HG03175 (cell line): ENCODE data around the gene PPFIBP1.
"Not testable (repeated sequence)": the region's sequence is repeated elsewhere in the genome, so short reads cannot be mapped to it uniquely, and the experiment has no call there.

Experiments
- ATAC-seq: cut with Tn5 transposase; IDR thresholded peaks from one replicate; pipeline ENCODE4 v1.9.1; 2021; ENCODE audit warnings: mild to moderate bottlenecking, moderate library complexity; ENCODE audit not compliant: unreplicated experiment

The PPFIBP1 gene

GRCh38 chr12:27585739-27586265 lies 61.8 kb downstream of the PPFIBP1 start:
- ATAC-seq: no peak

DNA sequence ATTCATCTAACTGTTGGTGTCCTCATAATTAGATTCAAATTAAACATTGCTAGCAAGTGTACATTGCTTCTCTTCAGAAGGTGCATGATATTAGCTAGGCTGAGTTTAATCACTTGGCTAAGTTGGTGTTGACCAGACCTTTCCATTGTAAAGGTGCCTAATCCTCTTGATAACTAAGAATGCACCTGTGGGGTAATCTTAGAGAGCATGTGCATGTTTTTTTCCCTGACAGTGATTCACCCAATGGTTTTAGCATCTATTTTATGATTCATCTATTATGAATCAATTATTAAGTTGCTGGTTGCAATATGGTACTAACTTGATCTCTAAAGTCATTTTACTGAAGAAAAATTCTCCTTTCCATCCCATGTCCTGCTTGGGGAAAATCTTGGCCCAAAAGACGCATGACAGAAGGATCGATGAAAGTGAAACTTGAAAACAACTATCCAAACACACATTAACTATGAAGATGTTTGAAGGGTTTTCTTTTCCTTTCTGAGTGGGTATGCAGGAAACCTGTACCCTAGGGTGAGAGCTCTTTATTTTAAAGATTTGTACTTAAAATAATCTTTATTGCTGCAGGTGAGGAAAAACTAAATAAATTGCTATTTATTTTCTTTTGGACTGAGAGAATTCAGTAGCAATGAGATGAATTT lies 64.2 kb downstream of the PPFIBP1 start:
- not testable (repeated sequence) for ATAC-seq

DNA sequence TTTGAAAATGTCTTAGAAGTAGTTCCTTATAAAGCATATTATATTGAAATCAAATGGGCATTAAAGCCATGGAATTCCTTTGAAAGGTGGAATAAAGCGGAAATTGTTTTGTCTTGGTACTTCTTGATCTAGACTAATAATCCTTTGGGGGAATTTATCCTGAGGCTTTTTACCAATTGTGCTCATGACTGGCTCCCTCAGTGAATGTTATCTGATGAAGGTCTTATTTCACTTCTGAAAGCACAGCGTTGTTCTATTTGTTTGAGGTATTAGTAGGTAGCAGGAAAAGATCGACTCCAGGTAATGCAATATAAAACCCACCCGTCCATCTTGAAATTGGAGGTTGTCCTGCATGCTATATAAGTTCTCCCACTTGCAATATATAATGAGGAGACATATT lies 64.8 kb downstream of the PPFIBP1 start:
- ATAC-seq: no peak

DNA sequence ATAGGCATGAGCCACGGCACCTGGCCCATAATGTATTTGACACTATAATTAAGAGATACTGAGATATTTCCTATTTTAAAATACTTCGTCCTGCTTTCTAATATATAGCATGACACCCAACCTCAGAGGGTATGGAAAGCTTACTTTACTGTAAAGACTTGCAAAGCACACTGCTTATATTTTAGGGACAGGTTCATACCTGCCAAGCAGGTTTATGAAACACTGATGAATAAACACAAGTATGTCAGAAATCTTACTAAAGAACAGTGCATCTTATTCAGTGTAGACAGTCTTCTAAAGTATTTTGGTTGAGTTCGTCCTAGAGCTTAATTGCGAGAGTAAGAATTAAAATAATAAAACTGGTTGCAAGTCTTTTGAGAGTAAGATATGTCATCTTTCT lies 65.4 kb downstream of the PPFIBP1 start:
- no peak for ATAC-seq

DNA sequence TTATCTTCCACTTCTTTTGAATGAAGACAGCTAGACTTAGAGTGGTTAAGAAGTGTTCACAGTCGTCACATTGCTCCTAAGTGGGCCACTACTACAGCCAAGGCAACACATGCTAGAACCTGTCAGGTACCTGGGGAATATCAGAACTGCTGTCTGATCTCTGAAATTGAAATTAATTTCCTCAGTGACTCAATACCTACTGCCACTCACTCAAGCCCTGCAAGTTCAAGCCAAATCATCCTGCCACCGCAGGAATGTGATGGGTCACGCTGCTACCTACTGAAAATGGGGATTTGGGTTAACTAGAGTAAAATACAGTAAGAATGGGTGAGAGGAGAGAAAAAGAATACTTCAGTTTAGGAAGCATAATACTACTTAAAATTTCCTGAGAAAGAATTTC lies 67.7 kb downstream of the PPFIBP1 start:
- not testable (repeated sequence) for ATAC-seq

DNA sequence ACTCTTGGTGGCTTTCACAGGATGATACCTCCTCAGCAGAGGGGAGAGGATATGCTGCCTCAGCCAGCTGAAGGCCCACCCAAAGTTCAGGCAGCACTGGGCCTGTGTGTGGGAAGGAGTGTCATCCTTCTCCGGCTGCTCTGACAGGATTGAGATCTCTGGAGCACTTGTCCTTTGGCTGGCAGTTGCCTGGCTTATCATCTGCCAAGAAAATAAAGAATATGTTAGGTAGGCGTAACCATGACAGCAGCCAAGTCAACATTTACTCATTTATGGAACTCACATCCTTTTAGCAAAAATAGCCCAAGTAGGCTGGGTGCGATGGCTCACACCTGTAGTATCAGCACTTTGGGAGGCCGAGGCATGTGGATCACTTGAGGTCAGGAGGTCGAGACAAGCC lies 68.5 kb downstream of the PPFIBP1 start:
- peak; percentile 65 for ATAC-seq

DNA sequence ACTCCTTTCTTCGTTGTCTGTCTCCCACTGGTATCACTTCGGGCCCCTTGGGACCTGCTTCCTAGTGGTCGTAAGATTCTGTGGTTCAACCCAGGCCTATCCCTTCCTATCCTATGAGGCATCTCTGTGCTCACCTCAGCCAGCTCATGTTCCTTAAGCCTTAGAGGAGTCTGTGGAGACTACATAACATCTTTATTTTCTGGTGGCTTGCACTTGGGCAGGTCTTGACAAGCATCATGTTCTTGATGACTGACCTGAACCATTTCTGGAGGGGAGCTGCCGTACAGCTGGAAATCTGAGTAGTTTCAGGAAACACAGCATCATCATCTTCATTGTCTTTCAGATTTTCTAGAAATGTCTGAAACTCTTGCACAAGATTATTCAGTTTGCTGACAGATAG lies 69.3 kb downstream of the PPFIBP1 start:
- no peak for ATAC-seq

DNA sequence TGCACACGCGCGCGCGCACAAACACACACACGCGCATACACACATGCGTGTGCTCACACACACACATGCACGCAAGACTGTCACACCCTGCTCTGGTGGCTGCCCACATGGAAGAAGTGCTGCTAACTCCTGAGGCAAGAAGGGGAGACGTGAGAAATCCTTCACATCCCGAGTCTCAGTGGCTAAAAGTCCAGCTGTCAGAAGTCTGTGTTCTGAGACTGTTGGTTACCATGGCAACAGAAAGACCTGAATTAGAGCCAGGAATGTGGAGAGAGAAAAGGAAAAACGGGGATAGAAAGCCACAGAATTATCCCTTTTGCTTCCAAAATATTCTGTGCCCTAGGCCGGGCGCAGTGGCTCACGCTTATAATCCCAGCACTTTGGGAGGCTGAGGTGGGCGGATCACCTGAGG lies 71.2 kb downstream of the PPFIBP1 start:
- no peak for ATAC-seq

DNA sequence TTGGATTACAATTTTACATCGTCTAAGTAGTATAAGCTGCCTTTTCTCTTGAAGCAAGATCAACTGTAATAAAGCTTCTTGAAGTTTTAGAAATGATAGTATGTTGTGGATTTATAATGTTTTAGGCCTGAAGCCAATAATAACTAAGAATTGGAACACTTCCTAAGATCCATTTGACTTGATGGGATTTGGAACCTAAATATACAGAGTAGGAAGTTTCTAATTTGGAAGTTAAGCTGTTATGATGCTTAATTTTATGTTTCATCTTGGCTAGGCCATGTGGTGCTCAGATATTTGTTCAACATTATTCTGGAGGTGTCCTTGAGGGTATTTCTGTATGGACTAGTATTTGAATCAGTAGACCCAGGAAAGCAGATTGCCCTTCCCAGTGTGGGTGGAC lies 74.9 kb downstream of the PPFIBP1 start:
- ATAC-seq: not testable (repeated sequence)

DNA sequence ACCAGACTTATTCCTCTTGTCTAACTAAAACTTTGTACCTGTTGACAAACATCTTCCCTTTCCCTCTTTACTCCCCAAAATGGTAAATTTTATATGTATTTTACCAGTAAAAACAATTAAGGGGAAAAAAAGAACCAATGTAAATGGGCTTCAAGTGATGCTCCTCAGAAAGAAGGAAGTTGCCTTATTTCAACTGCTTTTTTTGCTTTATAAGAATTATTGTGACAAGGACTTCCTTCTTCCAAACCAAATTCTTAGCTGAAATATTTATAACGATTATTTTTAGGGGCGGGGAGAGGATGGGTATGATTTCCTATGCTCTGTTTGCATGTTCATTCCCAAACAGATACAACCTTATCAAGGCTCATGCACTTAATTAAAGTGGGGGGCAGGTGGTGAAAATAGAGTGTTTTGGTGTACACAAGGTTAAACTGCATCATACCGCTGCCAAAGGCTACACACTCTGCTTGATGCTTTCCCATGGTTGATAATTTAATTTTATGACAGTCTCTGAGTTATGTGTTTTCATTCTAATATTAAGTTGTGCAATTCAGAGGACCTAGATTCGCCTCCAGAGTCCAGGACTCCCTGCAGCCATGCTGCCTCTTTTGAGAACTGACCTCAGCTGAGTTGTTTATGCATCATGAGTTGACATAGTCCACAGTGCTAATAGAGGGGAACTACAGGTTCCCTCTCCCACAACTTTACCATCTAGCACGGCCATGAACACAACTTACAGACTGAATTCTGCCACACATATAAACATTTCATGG lies 77.2 kb downstream of the PPFIBP1 start:
- ATAC-seq: not testable (repeated sequence)

DNA sequence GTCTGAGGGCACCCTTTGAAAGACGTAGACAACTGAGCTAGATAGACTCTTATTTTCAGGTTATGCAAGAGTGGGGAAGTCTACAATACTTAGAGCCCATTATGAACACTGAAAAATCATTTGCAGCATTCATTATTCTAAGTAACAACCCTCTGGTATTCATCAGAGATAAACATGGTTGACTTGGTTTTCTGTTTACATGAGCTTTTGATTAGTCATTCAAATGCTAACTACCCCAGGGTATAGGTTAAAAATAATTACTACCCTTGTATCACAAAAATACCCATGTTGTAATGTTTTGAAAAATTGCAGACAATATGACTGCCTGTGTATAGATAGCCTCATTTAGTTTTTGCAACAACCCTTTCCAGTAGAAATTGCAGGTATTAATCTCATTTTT lies 78.5 kb downstream of the PPFIBP1 start:
- ATAC-seq: no peak

- ATAC-seq: no peak
These were observed 80.4 kb downstream of the PPFIBP1 start for GRCh38 chr12:27604431-27604830.

DNA sequence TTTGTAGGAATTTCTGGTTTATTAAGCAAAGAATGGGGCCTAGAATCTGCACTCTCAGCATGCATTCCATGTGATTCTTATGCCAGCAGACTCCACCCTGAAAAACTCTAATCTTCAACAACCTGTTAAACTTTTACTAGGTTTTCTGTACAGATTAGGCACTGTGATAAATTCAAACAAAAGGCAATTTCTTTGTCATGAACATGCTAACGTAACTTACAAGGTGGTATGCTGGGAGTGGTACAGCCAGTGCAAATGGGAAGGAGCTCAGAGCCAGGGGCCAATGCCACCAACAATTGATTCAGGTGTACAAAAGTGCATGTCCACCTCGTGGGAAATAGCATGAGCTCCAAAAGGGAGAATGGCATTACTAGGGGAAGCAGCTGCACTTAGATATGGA lies 83.0 kb downstream of the PPFIBP1 start:
- no peak for ATAC-seq

DNA sequence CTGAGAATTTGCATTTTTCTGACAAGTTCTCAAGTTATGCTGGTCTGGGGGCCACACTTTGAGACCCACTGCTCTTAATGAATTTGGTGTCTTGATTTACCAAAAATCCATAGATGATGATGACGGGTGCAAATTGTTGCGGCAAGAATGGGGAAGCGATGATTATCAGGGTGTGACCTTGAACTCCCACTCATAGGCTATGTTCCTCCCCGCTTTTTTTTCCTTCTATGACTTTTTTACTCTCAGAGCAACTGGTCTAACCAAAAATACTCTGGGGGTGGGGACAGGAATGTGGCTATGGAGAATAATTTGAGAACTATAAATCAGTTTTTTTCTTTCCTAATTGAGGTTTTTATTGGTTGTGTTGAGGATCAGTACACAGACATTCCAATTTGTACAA lies 83.6 kb downstream of the PPFIBP1 start:
- no peak for ATAC-seq

- no peak for ATAC-seq
These were observed 84.9 kb downstream of the PPFIBP1 start for GRCh38 chr12:27608890-27609289.

- no peak for ATAC-seq
These were observed 86.4 kb downstream of the PPFIBP1 start for GRCh38 chr12:27610374-27610773.

- no peak for ATAC-seq
These were observed 90.4 kb downstream of the PPFIBP1 start for GRCh38 chr12:27614386-27614785.

DNA sequence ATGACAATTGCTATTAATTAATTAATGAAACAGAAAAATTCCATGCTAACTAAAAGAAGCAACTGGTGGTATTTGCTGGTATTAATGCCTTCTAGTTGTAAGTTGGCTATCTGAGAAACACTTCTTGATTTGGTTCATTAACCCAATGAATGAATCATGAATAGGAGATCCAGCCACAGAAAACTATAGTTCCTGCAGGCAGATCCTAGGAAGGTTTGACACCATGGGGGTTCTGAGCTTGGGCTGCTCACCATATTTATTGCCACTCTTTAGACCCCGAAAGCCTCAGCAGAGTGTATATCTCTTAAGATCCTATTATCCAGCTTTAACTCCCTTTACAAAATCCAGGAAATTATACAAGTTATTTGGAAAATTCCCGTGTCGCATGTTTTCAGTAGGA lies 90.9 kb downstream of the PPFIBP1 start:
- ATAC-seq: no peak

- ATAC-seq: no peak
These were observed 91.4 kb downstream of the PPFIBP1 start for GRCh38 chr12:27615331-27615891.

- no peak for ATAC-seq
These were observed 92.5 kb downstream of the PPFIBP1 start for GRCh38 chr12:27616356-27617142.

DNA sequence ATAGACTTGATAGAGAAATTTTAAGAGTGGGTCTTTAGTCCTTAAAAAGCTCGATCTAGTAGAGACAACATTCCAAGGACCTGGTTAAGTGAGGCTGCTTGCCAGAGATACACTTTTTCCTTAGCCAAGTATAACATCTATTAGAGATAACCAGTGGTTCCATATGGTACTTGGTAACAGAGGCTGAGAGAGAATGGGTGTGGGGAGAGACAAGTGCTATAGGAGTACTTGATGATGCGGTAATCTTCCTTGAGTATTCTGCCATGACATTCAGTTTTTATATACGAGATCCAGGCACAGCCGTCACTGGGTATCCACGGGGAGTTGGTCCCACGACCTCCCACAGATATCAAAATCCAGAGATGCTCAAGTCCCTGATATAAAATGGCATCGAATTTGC lies 94.8 kb downstream of the PPFIBP1 start:
- no peak for ATAC-seq
